NAMALWA (cell line): ENCODE results near the gene ITPRID2.

Experiments used
- DNase-seq: peaks from one replicate; pipeline ENCODE4 v3.0.0-alpha.2; 2015; ENCODE audit warnings: low spot score

ITPRID2 gene

GRCh38 chr2:181891258-181891965 lies at the start of gene ITPRID2:
Gene ITPRID2, plus strand, starts transcription at chr2:181891730. Its CDS starts 337 bp downstream, at chr2:181892067.
- DNase-seq = peak; percentile 78

GRCh38 chr2:181844551-181845290 lies 46.8 kb upstream of the ITPRID2 start:
- no peak for DNase-seq

- no peak for DNase-seq
These were observed 44.9 kb upstream of the ITPRID2 start for GRCh38 chr2:181846399-181847197.

GRCh38 chr2:181847198-181847556 lies 44.4 kb upstream of the ITPRID2 start:
- DNase-seq = no peak

- no peak for DNase-seq
These were observed 43.8 kb upstream of the ITPRID2 start for GRCh38 chr2:181847702-181848101.

- no peak for DNase-seq
These were observed 43.2 kb upstream of the ITPRID2 start for GRCh38 chr2:181848261-181848886.

- DNase-seq = no peak
These were observed 41.9 kb upstream of the ITPRID2 start for GRCh38 chr2:181849601-181850000.

GRCh38 chr2:181850936-181851560 lies 40.5 kb upstream of the ITPRID2 start:
- DNase-seq = peak; percentile 23

GRCh38 chr2:181851726-181852125 lies 39.8 kb upstream of the ITPRID2 start:
- no peak for DNase-seq

GRCh38 chr2:181853696-181854095 lies 37.8 kb upstream of the ITPRID2 start:
- no peak for DNase-seq

- no peak for DNase-seq
These were observed 34.0 kb upstream of the ITPRID2 start for GRCh38 chr2:181857483-181857882.

- DNase-seq = no peak
These were observed 32.9 kb upstream of the ITPRID2 start for GRCh38 chr2:181858600-181858999.

GRCh38 chr2:181859123-181859522 lies 32.4 kb upstream of the ITPRID2 start:
- no peak for DNase-seq

- DNase-seq = no peak
These were observed 31.7 kb upstream of the ITPRID2 start for GRCh38 chr2:181859803-181860202.

- DNase-seq = no peak
These were observed 30.2 kb upstream of the ITPRID2 start for GRCh38 chr2:181861379-181861778.

- DNase-seq = no peak
These were observed 28.8 kb upstream of the ITPRID2 start for GRCh38 chr2:181862583-181863281.

- no peak for DNase-seq
These were observed 19.4 kb upstream of the ITPRID2 start for GRCh38 chr2:181872178-181872577.

GRCh38 chr2:181876614-181877063 lies 14.9 kb upstream of the ITPRID2 start:
- no peak for DNase-seq

GRCh38 chr2:181877181-181877664 lies 14.3 kb upstream of the ITPRID2 start:
- DNase-seq = no peak

GRCh38 chr2:181878448-181878847 lies 13.1 kb upstream of the ITPRID2 start:
- DNase-seq = no peak

- DNase-seq = no peak
These were observed 12.2 kb upstream of the ITPRID2 start for GRCh38 chr2:181879295-181879694.
